ENCODE data around the gene ARID2.
A peak's percentile ranks its signal among the peaks of the same experiment; 100 is the strongest.

ARID2 gene

GRCh38 chr12:45725631-45726602 is 3.6 kb upstream of the ARID2 start:
- Histone ChIP-seq H3K36me3 (ENCODE audit: control insufficient read depth, insufficient read depth, low read length, severe bottlenecking) (no peaks in the 10 kb centered on the region), H3K27me3 (replicated peaks; ENCODE audit: control insufficient read depth, insufficient read depth, low read length) (no peaks in the 10 kb centered on the region)
- peak; percentile 82 for DNase-seq (ENCODE audit: low read depth)

GRCh38 chr12:45726603-45727300 is 2.8 kb upstream of the ARID2 start:
- peak; percentile 79 for DNase-seq (ENCODE audit: low read depth)
- Histone ChIP-seq H3K9ac (ENCODE audit: low read length) (peak overlapping the region; percentile 96), H3K4me3 (ENCODE audit: low read length) (peak overlapping the region; percentile 99), H3K36me3 (ENCODE audit: control insufficient read depth, insufficient read depth, low read length, severe bottlenecking) (no peaks in the 10 kb centered on the region), H3K27me3 (replicated peaks; ENCODE audit: control insufficient read depth, insufficient read depth, low read length) (no peaks in the 10 kb centered on the region), H3K9me3 (ENCODE audit: control insufficient read depth, low read length) (no peaks in the 10 kb centered on the region), H3K4me1 (ENCODE audit: control insufficient read depth, insufficient read depth, low read length) (peaks cover 28% of the 10 kb centered on the region)

More at GRCh38 chr12:45725631-45726602, 3.6 kb upstream of the ARID2 start:
- Histone ChIP-seq H3K4me1 (ENCODE audit: control insufficient read depth, insufficient read depth, low read length) (peaks cover 22% of the 10 kb centered on the region), H3K9me3 (ENCODE audit: control insufficient read depth, low read length) (no peaks in the 10 kb centered on the region), H3K4me3 (ENCODE audit: low read length) (peak overlapping the region; percentile 99), H3K9ac (ENCODE audit: low read length) (peak overlapping the region; percentile 96)

GRCh38 chr12:45727301-45727979 is 2.1 kb upstream of the ARID2 start:
- peak; percentile 95 for DNase-seq (ENCODE audit: low read depth)
- peaks cover 35% of the 10 kb centered on the region for H3K4me1 ChIP-seq (ENCODE audit: control insufficient read depth, insufficient read depth, low read length)
- H3K9me3 ChIP-seq (ENCODE audit: control insufficient read depth, low read length), result no peaks in the 10 kb centered on the region
- H3K36me3 ChIP-seq (ENCODE audit: control insufficient read depth, insufficient read depth, low read length, severe bottlenecking), result no peaks in the 10 kb centered on the region
- H3K4me3 ChIP-seq (ENCODE audit: low read length), result peak overlapping the region; percentile 99
- peak overlapping the region; percentile 96 for H3K9ac ChIP-seq (ENCODE audit: low read length)
- no peaks in the 10 kb centered on the region for H3K27me3 ChIP-seq (replicated peaks; ENCODE audit: control insufficient read depth, insufficient read depth, low read length)

DNA sequence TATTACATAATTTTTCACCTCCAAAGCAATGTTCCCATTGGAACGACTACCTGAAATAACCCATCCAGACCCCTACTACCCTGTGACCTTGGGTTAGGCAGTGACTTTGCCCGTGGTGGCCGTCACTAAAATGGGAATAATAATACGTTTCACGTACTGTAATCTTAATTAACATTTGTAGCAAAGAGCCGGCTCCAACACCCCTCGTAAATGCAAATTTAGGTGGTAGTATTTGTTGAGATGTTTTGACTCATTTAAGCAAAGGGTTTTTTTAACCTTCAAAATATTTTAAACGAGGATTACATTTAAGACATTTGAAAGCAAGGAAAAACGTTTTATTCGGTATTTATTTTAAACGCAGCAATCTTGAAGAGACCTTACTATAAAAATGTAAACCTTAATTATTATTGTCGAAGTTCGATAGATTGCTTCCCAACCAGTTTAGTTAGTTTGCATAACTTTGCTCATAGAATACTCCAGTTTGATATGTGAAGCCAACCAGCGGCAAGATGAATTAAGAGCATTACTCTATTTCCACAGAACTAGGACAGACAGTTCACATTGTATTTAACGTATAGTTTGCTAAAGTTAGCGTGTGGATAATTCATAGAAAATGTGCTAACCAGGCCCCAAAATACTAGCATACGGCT is 1.4 kb upstream of the ARID2 start:
- peak overlapping the region; percentile 99 for H3K4me3 ChIP-seq (ENCODE audit: low read length)
- H3K36me3 ChIP-seq (ENCODE audit: control insufficient read depth, insufficient read depth, low read length, severe bottlenecking), result no peaks in the 10 kb centered on the region
- peak overlapping the region; percentile 96 for H3K9ac ChIP-seq (ENCODE audit: low read length)
- H3K9me3 ChIP-seq (ENCODE audit: control insufficient read depth, low read length), result no peaks in the 10 kb centered on the region
- peaks cover 40% of the 10 kb centered on the region for H3K4me1 ChIP-seq (ENCODE audit: control insufficient read depth, insufficient read depth, low read length)
- no peaks in the 10 kb centered on the region for H3K27me3 ChIP-seq (replicated peaks; ENCODE audit: control insufficient read depth, insufficient read depth, low read length)
- peak; percentile 65 for DNase-seq (ENCODE audit: low read depth)

- Histone ChIP-seq H3K9ac (ENCODE audit: low read length) (peak overlapping the region; percentile 96), H3K36me3 (ENCODE audit: control insufficient read depth, insufficient read depth, low read length, severe bottlenecking) (no peaks in the 10 kb centered on the region), H3K27me3 (replicated peaks; ENCODE audit: control insufficient read depth, insufficient read depth, low read length) (no peaks in the 10 kb centered on the region), H3K4me3 (ENCODE audit: low read length) (peak overlapping the region; percentile 99), H3K9me3 (ENCODE audit: control insufficient read depth, low read length) (no peaks in the 10 kb centered on the region), H3K4me1 (ENCODE audit: control insufficient read depth, insufficient read depth, low read length) (peaks cover 44% of the 10 kb centered on the region)
- peak; percentile 98 for DNase-seq (ENCODE audit: low read depth)
These were observed 775 bp upstream of the ARID2 start for GRCh38 chr12:45728630-45729232.

GRCh38 chr12:45730084-45730347 is 510 bp downstream of the ARID2 start:
- Histone ChIP-seq H3K4me1 (ENCODE audit: control insufficient read depth, insufficient read depth, low read length) (peaks cover 40% of the 10 kb centered on the region), H3K9ac (ENCODE audit: low read length) (peak overlapping the region; percentile 94)
- no peak for DNase-seq (ENCODE audit: low read depth)

GRCh38 chr12:45730348-45731189 is 1.1 kb downstream of the ARID2 start:
- no peaks in the 10 kb centered on the region for H3K27me3 ChIP-seq (replicated peaks; ENCODE audit: control insufficient read depth, insufficient read depth, low read length)

More at GRCh38 chr12:45730084-45730347, 510 bp downstream of the ARID2 start:
- no peaks in the 10 kb centered on the region for H3K9me3 ChIP-seq (ENCODE audit: control insufficient read depth, low read length)
- H3K36me3 ChIP-seq (ENCODE audit: control insufficient read depth, insufficient read depth, low read length, severe bottlenecking), result no peaks in the 10 kb centered on the region
- H3K4me3 ChIP-seq (ENCODE audit: low read length), result peak overlapping the region; percentile 91
- H3K27me3 ChIP-seq (replicated peaks; ENCODE audit: control insufficient read depth, insufficient read depth, low read length), result no peaks in the 10 kb centered on the region

DNA sequence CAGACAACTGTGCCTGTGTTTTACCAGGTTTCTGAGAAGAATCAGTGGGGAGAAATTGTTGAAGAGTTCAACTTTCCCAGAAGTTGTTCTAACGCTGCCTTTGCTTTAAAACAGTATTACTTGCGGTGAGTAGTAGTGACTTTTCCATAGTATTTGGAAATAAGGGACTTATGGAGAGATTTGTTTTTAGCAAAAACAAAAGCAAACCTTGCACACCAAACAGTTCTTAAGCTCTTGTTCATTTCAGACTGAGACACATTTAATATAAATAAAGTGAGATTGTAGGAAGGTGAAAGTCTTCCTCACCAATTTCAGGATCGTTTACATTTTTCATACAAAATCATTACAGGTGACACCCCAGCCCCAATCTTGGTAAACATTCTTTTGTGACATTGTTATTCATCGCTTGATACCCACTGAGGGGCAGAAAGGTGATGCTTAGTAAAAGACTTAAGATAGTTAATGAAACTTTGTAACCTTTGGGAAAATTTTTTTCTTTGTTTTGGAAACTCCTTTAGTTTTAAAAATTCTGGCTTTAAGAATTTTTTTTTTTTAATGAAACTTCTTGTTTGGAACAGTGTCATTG is 1.8 kb downstream of the ARID2 start:
- peak overlapping the region; percentile 94 for H3K9ac ChIP-seq (ENCODE audit: low read length)
- no peaks in the 10 kb centered on the region for H3K27me3 ChIP-seq (replicated peaks; ENCODE audit: control insufficient read depth, insufficient read depth, low read length)
- H3K4me1 ChIP-seq (ENCODE audit: control insufficient read depth, insufficient read depth, low read length), result peaks cover 37% of the 10 kb centered on the region
- H3K4me3 ChIP-seq (ENCODE audit: low read length), result peak overlapping the region; percentile 91
- no peak for DNase-seq (ENCODE audit: low read depth)
- H3K9me3 ChIP-seq (ENCODE audit: control insufficient read depth, low read length), result no peaks in the 10 kb centered on the region
- H3K36me3 ChIP-seq (ENCODE audit: control insufficient read depth, insufficient read depth, low read length, severe bottlenecking), result no peaks in the 10 kb centered on the region

More at GRCh38 chr12:45730348-45731189, 1.1 kb downstream of the ARID2 start:
- Histone ChIP-seq H3K9ac (ENCODE audit: low read length) (peak overlapping the region; percentile 94), H3K36me3 (ENCODE audit: control insufficient read depth, insufficient read depth, low read length, severe bottlenecking) (no peaks in the 10 kb centered on the region), H3K4me3 (ENCODE audit: low read length) (peak overlapping the region; percentile 91), H3K9me3 (ENCODE audit: control insufficient read depth, low read length) (no peaks in the 10 kb centered on the region), H3K4me1 (ENCODE audit: control insufficient read depth, insufficient read depth, low read length) (peaks cover 37% of the 10 kb centered on the region)
- DNase-seq (ENCODE audit: low read depth), result peak; percentile 73

DNA sequence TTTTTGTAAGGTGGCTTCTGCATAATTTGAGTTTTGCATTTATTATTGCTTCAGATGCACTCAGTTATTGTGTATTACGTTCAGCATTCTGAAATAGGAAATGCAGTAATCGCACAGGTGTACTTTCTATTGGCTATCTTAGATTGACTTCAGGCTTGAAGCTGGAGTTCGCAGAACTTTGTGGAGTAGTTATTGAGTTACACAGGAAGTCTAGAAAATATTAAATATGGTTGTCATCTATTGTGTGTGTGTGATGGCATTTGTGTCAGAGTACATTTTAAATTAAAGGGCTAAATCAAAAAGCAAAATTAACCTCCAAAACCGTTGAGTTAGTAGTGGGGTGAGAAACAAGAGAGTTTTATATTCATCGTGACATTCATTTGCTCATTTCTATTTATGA is 2.7 kb downstream of the ARID2 start:
- Histone ChIP-seq H3K27me3 (replicated peaks; ENCODE audit: control insufficient read depth, insufficient read depth, low read length) (no peaks in the 10 kb centered on the region), H3K9ac (ENCODE audit: low read length) (peak overlapping the region; percentile 94), H3K36me3 (ENCODE audit: control insufficient read depth, insufficient read depth, low read length, severe bottlenecking) (no peaks in the 10 kb centered on the region), H3K9me3 (ENCODE audit: control insufficient read depth, low read length) (peaks cover 2% of the 10 kb centered on the region), H3K4me3 (ENCODE audit: low read length) (peak overlapping the region; percentile 91), H3K4me1 (ENCODE audit: control insufficient read depth, insufficient read depth, low read length) (peaks cover 37% of the 10 kb centered on the region)
- DNase-seq (ENCODE audit: low read depth), result peak; percentile 29

Data from adipocyte (in vitro differentiated cells).